Lower leg skin (tissue), 4 donors: Measurements from ENCODE around the gene CFAP54. TPM values are rescaled to one million over a fixed set of nuclear protein-coding genes. Genes with fewer than 3 reads are reported as not detected.
"Not testable (repeated sequence)": the region's sequence is repeated elsewhere in the genome, so short reads cannot be mapped to it uniquely, and the experiment has no call there.

ENCODE experiments used
- DNase-seq, 2 donors: peaks; one replicate each; pipeline ENCODE4 v3.0.0-alpha.2; 2019; ENCODE audit warnings: low spot score in 2 of 2
- H3K4me3 ChIP-seq: fragments of 200-600 bp; sonication (generic); 2 replicates; pipeline ENCODE4 v1.5.1; 2017; ENCODE audit warnings: mild to moderate bottlenecking, low read depth; ENCODE audit not compliant: poor library complexity, severe bottlenecking
- CTCF ChIP-seq, 3 donors: fragments of 450-650 bp; IDR thresholded peaks; one replicate each; pipeline ENCODE4 v1.5.1; 2016; ENCODE audit warnings: antibody characterized with exemption in 3 of 3, mild to moderate bottlenecking in 3 of 3, moderate library complexity in 2 of 3
- POLR2A ChIP-seq, 2 donors: fragments of 450-650 bp; IDR thresholded peaks; one replicate each; pipeline ENCODE4 v1.6.1; 2016 to 2017; ENCODE audit warnings: antibody characterized with exemption in 2 of 2, mild to moderate bottlenecking in 1 of 2, moderate library complexity in 1 of 2
- WGBS, 2 donors: methylation state at CpG; one replicate each; pipeline ENCODE4 v1.1.5; 2018; 5-methylcytosine and 5-hydroxymethylcytosine counted together
- intact Hi-C: fragments of 100-400 bp; cut with DNase I; formaldehyde crosslinking; loops from one replicate; pipeline ENCODE4 v1.15.0; 2023; ENCODE audit warnings: low total_unique reads
- total RNA-seq, 4 donors: library from RNA; depleted of rRNA; stranded (reverse); fragments of >200 nt; gene quantifications; one replicate each; pipeline ENCODE4 v1.1.0, GENCODE V29; 2016

Gene CFAP54
- total RNA-seq, 4 donors from 2014 or later, result 0.04 to 0.59 TPM; not detected in 2

- 77 to 84% methylated on average over 3 of the region's 3 CpGs for WGBS, 2 donors
- intact Hi-C loops, result no loop called here
- TF ChIP-seq CTCF (IDR thresholded peaks at IDR 0.05), result no peak
- TF ChIP-seq POLR2A (IDR thresholded peaks at IDR 0.05), result no peak
- H3K4me3 ChIP-seq, result no peak overlapping the region
- no peak for DNase-seq
Measured at GRCh38 chr12:96487634-96488033, 1.7 kb upstream of the CFAP54 start.

GRCh38 chr12:96493106-96493505 is 3.7 kb downstream of the CFAP54 start:
- H3K4me3 ChIP-seq, result no peak overlapping the region
- TF ChIP-seq CTCF (IDR thresholded peaks at IDR 0.05), result no peak
- no peak for TF ChIP-seq POLR2A (IDR thresholded peaks at IDR 0.05)
- intact Hi-C loops, result no loop called here
- no peak for DNase-seq

GRCh38 chr12:96494154-96494553 is 4.8 kb downstream of the CFAP54 start:
- intact Hi-C loops, H3K4me3 ChIP-seq, DNase-seq: not testable (repeated sequence)
- 95 to 97% methylated on average over 6 of the region's 6 CpGs for WGBS, 2 donors

GRCh38 chr12:96495155-96495554 is 5.8 kb downstream of the CFAP54 start:
- no peak for DNase-seq
- intact Hi-C loops, result no loop called here
- 86 to 88% methylated on average over 11 of the region's 11 CpGs for WGBS, 2 donors
- no peak overlapping the region for H3K4me3 ChIP-seq
- TF ChIP-seq CTCF (IDR thresholded peaks at IDR 0.05) (no peak), POLR2A (IDR thresholded peaks at IDR 0.05) (no peak)

GRCh38 chr12:96495841-96496545 is 6.6 kb downstream of the CFAP54 start:
- TF ChIP-seq CTCF (IDR thresholded peaks at IDR 0.05) (no peak), POLR2A (IDR thresholded peaks at IDR 0.05) (no peak)
- H3K4me3 ChIP-seq, result no peak overlapping the region
- intact Hi-C loops, result no loop called here
- WGBS, 2 donors, result 65 to 79% methylated on average over 2 of the region's 2 CpGs
- no peak for DNase-seq

GRCh38 chr12:96496944-96497343 is 7.6 kb downstream of the CFAP54 start:
- no peak for TF ChIP-seq POLR2A (IDR thresholded peaks at IDR 0.05)
- no peak for TF ChIP-seq CTCF (IDR thresholded peaks at IDR 0.05)
- no peak for DNase-seq
- no peak overlapping the region for H3K4me3 ChIP-seq
- intact Hi-C loops, result no loop called here
- WGBS, 2 donors, result 74 to 84% methylated on average over 1 of the region's 1 CpG
